Bone marrow (tissue), 2 donors: Measurements from ENCODE around the gene MAGEA4.

ENCODE experiments used
- DNase-seq, 2 donors: peaks; one replicate each; lab custom pipeline; 2025; lab: John Stamatoyannopoulos, UW

The MAGEA4 gene

DNA sequence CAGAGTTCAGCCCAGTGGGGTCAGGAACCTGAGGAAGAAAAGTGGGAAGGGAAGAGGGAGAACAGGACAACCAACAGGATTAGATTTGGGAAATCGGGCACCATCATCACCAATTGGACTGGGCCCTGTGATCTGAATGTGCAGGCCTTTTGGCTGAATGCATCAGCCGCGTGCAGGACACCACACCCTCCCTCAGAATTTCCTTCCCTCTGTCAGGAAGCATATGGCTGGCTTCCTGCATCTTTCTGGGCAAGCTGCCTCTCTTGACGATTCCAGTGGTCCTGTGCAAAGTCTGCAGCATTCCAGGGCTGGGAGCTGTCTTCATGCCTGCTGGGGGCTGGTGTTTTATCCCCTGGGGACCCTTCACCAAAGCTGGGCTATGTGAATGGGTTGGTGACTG is 16.4 kb downstream of the MAGEA4 start:
- no peak for DNase-seq

DNA sequence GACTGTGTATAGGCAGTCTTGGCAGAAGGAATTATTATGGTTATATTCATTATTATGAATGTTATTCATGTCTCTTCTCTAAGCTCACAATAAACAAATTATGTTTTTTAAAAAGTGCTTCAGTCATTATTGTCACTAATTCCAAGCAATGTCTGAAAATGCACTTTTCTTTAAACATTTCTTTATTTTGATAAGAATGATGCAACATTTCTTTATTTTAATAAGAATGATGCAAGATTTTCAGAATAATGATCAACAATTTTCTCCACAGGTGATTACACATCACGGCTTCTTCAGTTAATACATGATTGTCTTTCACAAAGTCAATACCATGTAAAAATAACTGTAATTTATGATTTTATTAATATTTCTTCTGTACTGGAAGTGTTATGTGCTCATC is 22.7 kb downstream of the MAGEA4 start:
- no peak for DNase-seq

DNA sequence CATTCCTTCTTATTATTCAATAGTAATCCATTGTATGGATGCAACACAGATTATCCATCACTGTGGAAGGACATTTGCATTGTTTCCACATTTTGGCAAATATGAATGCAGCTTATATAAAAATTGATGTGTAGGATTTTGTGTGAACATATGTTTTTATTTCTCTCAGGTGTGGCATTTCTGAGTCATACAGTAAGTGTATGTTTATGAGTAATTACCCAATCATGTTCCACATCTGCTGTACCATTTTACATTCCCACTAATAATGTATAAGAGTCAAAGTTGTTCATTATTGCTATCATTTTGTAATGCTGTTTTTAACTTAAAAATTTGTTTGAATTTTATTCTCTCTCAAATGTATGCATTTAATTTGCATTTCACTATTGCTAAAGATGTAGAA is 25.5 kb downstream of the MAGEA4 start:
- DNase-seq: no peak

DNA sequence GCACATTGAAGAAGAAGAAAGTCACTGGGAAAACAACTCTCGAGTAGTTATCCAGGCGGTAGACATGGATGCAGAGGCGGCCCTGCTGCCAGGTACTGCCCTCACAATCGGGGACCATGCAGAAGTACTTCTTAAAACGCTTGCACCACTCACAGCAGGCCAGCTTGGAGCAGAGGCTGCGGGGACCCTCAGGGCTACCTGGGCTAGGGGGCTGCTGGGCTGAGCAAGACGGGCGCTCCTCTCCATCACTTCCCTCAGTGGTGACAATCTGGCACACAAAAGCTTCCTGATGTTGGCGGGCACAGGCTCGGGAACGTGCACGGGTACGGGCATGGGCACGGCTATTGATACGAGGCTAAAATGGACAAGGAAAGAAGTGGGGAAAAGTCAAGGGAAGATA is 42.0 kb downstream of the MAGEA4 start:
- DNase-seq: no peak

DNA sequence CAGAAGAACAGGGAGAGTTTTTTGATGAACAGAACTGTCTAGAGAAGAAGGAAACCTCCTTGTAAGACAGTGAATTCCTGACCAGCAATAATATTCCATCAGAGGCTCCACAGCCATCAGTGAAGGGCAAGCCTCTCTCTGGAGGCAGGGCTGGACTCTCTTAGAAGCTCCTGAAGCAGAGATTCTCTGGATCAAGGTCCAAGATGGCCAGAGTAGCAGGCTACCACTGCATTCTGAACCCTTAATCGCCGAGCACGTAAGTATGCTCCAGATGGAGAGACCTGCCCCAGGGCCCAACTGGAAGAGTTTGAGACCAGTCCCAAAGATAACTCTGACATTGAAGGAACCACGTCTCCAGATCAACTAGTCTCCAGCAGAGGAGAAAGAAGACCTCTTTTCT is 45.4 kb downstream of the MAGEA4 start:
- no peak for DNase-seq

DNA sequence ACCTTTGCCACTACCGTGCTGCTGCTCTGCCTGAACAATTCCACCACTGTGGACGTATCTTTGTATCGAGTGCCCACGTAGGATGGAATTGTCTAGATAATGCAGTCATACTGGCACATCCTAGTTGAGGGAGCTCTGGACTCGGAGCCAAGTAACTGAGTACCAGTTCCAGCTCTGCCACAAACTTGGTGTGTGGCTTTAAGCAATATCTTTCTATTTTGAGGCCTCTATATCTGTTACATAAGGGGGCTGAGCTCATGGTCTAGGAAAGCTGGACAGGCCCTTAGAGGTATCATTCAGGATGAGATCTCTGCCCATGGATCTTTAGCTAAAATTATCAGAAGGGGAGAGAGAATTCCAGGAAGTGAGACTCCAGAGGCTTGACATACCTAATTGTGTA is 49.3 kb downstream of the MAGEA4 start:
- DNase-seq: no peak

DNA sequence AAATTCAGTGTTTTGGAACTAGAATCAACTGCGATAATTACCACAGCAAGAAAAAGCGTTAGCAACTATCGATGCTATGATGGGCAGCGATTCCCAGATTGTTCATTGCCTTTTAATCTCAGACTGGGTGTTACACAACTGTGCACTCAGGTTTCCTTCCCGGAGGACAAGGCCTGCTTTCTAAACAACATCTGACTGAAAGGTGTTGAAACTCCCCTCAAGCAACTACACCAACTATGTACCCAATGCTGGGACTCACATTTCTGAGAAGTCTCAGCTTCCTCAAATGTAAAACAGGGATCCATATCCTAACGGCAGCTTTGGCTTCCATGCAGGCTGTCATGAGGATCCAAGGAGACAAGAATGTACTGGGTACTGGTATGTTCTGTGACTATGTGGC is 53.5 kb downstream of the MAGEA4 start:
- no peak for DNase-seq

DNA sequence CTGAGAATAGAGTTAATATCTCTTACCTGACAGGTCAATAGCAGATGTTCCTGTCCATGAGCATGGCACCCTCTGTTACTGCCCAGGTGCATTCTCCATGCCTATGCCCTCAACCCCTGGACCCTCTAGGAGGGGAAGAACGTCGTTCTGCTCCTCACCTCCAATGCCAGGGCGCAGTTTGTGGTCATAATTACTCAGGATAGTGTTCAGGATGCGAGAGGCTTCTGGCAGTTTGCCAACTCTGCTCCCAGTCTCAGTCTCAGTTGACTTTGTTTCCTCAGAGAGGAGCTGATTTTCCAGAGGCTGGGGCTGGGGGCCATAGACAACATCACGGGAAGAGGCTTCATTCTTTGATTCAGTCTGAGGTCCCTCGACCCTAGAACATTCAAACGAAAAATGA is 57.3 kb downstream of the MAGEA4 start:
- DNase-seq: no peak

DNA sequence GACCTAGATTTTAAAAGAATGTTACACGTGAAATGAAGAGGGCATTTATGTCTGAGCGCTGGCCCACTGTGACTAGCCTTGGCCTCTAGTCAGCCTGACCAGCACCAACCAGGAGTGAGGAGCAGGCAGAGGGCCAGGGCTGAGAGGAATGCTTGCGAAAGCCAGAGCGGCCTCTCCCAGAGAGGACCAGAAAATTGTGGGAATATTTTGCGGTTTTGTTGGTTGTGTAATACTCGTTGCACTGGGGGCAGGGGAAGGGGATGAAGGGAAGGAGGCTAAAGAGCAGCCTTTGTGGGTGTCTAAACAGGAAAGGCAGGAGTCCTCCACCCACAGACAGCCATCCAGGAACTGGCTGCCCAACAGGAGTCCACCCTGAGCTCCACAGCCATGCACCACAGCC is 58.0 kb downstream of the MAGEA4 start:
- no peak for DNase-seq

DNA sequence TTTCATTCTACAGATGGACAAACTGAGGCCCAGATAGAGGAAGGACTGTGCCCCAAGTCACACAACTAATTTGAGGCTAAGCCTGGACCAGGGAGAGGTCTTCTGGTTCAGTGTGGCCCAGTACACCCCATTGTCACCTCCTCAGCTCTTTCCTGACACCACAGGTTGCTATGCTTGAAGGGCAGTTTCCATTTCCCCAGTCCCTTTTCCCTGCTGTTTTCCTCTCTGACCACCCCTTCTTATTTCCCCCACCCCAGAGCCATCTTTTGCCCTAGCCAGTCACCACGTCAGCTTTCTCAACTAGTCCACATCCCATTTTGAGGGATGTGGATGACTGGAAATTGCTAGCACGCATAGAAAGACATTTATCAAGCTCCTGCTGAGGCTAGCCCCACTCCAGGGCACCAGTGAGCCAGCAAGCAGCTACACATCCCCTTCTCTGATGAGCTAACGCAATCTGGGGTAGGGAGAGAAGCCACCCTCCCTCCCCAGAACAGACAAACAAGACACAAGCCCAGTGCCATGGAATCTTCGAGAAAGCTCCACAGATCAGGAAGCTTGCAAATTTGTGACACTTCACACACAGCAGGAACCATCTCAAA is 60.5 kb downstream of the MAGEA4 start:
- DNase-seq: no peak

DNA sequence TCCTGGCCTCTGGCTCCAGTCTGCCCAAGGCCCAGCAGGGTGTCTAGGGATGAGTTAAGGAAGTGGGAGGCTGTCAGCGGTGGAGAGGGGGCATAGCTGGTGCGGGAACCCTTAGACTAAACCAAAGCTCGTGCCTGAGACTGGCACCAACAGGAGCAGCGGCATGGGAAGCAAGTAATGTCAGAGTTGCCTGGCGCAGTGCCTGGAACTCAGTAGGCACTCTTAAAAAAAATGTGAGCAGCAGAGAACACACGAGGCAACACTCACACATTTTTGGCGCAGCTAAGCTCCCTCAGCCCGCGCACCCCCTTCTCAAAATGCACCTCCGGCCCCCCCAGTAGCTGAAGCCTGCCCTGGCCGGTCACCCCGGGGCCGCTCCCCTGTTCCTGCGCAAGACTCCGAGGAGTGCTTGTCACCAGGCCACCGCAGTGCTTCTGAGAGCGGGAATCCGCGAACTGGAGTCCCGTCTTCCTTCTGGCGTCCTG is 61.2 kb downstream of the MAGEA4 start:
- DNase-seq: no peak
